GM21515 (cell line): Measurements from ENCODE around the gene BMS1.
"Not testable (repeated sequence)": the region's sequence is repeated elsewhere in the genome, so short reads cannot be mapped to it uniquely, and the experiment has no call there.

Experiments used
- ATAC-seq: cut with Tn5 transposase; IDR thresholded peaks from one replicate; pipeline ENCODE4 v1.9.1; 2021; ENCODE audit not compliant: unreplicated experiment

Gene BMS1, protein sequence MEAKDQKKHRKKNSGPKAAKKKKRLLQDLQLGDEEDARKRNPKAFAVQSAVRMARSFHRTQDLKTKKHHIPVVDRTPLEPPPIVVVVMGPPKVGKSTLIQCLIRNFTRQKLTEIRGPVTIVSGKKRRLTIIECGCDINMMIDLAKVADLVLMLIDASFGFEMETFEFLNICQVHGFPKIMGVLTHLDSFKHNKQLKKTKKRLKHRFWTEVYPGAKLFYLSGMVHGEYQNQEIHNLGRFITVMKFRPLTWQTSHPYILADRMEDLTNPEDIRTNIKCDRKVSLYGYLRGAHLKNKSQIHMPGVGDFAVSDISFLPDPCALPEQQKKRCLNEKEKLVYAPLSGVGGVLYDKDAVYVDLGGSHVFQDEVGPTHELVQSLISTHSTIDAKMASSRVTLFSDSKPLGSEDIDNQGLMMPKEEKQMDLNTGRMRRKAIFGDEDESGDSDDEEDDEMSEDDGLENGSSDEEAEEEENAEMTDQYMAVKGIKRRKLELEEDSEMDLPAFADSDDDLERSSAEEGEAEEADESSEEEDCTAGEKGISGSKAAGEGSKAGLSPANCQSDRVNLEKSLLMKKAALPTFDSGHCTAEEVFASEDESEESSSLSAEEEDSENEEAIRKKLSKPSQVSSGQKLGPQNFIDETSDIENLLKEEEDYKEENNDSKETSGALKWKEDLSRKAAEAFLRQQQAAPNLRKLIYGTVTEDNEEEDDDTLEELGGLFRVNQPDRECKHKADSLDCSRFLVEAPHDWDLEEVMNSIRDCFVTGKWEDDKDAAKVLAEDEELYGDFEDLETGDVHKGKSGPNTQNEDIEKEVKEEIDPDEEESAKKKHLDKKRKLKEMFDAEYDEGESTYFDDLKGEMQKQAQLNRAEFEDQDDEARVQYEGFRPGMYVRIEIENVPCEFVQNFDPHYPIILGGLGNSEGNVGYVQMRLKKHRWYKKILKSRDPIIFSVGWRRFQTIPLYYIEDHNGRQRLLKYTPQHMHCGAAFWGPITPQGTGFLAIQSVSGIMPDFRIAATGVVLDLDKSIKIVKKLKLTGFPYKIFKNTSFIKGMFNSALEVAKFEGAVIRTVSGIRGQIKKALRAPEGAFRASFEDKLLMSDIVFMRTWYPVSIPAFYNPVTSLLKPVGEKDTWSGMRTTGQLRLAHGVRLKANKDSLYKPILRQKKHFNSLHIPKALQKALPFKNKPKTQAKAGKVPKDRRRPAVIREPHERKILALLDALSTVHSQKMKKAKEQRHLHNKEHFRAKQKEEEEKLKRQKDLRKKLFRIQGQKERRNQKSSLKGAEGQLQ

DNA sequence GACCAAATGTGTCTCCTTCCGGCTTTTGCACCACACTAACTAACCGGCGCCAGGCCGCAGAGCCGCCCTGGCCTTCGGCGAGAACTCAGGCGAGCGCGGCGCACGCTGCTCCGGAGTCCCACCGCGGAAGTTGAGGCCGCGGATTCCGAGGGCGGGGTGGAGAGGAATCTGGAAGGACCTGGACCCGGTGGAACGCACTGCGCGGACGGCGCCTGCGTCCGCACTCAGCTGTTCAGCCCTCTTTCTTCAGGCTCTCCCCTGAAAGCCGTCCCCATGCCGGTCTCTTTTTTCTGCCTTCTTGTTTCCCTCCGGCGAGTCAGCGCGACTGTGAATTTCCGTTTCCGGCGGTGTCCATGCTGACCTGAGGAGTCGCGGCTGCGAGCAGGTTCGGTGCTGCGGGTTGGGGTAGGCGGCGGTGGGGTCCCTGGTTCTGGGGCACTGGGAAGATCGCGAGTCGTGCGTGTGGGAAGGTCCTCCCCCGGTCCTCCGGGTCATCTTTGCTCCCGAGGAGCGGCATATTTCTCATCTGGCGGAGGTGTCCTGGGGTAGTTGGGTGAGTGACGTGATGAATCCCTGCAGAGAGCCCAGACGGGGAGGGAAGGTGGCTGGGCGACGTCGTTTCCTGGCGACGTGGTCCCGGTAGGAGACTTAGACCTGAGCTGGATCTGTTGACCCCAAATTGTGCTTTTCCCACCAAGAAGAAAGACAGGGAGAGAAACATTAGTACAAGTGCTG is at the start of gene BMS1:
BMS1 (plus strand) TSS at position 350 of the 735 bp plus-strand sequence. CDS start 1,600 bp downstream, outside the sequence.
- peak; percentile 95 for ATAC-seq

DNA sequence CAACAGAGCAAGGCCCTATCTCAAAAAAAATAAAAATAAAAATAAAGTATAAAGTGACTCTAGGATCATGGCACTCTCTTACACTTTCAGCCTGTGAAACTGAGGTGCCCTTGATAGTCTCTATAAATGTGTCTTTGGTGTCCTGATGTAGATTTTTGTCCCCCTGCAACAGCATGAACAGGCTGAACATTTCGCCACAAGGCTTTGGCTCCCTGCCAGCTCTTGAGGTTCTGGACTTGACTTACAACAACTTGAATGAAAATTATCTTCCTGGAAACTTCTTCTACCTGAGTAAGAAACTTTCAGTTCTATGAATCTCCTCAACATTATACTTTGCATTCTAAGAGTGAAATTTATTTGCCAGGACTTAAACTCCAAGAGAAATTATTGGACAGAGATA is 48.1 kb upstream of the BMS1 start:
- ATAC-seq = no peak

DNA sequence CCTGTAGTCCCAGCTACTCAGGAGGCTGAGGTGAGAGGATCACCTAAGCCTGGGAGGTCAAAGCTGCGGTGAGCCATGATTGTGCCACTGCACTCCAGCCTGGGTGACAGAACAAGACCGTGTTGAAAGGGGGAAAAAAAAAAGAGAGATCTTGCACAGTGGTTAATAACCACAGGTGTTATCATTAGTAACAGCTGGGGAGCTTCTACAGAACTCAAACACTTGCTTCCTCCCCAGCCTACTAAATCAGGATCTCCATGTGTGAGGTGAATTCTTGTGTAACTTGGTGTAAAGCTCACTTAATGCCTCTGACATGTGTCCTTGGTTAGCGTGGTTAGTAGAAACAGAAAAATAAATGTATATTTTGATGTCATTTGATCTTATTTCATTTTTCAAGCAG is 43.9 kb upstream of the BMS1 start:
- ATAC-seq = no peak

DNA sequence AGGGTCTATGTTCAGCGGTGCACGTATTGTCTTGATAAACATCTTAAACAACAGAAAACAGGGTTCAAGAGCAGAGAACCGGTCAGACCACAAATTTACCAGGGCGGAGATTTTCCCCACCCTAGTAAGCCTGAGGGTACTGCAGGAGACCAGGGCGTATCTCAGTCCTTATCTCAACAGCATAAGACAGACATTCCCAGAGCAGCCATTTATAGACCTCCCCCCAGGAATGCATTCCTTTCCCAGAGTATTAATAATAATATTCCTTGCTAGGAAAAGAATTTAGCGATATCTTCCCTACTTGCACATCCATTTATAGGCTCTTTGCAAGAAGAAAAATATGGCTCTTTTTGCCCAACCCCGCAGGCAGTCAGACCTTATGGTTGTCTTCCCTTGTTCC is 41.1 kb upstream of the BMS1 start:
- not testable (repeated sequence) for ATAC-seq

DNA sequence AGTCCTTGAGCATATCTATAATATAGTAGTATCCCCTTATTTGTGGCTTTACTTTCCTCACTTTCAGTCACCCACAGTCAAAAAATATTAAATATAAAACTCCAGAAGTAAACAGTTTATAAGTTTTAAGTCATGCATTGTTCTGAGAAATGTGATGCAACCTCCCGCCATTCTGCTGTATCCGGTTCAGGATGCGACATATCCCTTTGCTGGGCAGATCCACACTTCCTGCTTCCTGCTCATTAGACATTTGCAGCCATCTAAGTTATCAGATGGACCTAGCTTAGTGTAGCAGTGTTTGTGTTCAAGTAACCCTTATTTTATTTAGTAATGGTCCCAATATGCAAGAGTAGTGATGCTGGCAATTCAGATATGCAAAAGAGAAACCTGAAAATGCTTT is 38.9 kb upstream of the BMS1 start:
- no peak for ATAC-seq

DNA sequence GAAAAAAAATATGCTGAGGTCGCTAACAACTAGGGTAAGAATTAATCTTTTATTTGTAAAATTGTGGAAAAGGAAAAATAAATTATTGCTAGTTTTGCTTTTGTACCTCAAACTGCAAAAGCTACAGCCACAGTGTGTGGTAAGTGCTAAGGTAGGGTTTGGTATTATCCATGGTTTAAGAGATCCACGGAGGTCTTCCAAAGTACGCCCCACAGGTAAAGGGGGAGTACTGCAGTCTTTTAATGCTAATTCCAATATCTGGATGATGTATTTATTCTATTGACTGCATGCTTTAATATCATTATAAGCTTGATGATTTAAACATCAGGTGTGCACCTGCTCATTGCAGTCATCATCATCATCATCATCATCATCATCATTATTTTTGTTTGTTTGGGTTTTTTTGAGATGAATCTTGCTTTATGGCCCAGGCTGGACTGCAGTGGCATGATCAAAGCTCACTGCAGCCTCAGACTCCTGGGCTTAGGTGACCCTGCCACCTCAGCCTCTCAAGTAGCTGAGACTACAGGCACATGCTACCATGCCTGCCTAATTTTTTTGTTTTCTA is 38.4 kb upstream of the BMS1 start:
- ATAC-seq = no peak

DNA sequence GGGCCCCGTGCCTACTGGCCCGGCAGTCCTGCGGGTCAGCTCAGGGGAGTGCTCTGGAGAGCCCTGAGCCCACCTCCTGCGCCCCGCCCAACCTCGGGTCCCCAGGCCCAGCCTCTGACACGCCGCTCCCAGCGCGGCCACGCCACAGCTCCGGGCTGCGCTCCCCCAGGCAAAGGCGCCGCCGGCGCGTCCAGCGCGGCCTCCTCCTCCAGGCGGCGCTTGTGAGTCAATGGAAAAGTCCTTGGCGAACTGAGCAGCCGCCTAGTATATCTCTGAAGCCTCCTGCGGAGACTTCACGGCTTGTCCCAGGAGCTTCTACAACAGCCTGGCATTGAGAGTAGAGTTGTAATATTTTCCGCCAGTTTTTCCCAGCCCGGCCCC is 29.5 kb upstream of the BMS1 start:
- no peak for ATAC-seq

DNA sequence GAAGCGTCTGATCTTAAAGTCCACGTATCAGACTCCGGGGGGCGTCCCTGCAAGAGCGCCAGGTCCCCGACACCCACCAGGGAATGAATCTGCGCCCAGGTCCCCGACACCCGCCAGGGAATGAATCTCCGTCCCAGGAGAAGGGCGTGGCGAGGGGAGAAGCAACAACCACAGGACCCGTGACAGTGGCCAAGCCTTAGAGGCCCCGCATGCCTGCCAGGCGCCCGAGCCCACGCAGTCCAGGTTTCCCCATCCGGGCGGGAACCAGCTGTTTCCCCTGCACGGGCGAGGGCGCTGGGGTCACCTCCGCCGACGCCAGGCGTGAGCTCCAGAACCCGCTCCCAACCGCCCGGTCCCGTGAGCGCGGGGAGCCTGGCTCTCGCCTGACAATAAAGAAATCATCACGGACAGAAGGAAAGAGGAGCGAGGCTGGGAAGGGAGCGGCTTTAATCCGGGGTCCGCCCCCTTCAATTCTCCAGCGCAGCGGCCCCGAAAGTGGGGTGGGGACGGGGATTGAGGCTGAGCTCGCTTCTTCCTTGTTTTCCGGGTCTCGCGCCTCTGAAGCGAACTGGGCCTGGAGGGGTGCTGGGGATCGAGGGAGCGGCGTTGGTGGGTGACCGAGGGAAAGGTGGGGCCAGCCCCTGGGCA is 29.0 kb upstream of the BMS1 start:
- ATAC-seq = no peak

DNA sequence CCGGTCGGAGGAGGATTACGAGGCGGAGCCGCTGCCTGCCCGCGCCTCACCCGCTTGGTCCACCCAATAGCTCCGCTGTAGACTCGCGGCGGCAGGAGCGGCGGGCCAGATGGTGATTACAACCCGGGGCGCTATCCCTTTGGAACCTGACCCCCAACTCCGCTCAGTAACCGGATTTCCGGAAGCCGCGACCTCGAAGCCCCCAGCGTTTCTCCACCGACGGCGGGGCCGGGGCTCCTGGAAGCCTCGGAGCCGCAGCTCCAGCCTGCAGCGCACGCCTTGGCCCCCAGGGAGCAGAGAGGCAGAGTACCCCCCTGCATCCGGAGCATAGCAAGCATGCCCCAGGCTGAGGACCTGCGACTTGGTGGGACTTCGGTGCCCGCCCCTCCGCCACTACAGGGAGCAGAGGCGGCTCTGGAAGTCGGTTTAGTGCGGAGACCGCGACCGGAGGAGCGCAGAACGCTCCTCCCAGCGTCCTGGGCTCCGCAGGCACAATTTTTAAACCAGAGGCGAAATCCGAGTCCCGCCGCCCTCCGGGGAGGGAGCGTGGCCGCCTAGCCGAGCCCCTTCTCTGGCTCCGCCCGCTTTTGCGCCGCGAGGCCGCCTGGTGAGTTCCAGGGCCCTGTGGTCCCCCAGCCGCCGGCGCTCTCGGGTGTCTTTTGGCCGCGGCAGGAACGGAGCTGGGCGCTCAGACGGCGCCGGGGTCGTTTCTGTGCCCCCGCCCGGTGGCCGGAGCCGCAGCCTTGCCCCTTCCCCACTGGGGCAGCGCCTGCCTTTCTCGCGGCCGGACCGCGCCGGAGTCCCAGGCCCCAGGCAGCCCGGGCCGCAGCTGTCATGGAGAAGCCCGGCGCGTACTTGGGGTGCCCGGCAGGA is 28.2 kb upstream of the BMS1 start:
- no peak for ATAC-seq

DNA sequence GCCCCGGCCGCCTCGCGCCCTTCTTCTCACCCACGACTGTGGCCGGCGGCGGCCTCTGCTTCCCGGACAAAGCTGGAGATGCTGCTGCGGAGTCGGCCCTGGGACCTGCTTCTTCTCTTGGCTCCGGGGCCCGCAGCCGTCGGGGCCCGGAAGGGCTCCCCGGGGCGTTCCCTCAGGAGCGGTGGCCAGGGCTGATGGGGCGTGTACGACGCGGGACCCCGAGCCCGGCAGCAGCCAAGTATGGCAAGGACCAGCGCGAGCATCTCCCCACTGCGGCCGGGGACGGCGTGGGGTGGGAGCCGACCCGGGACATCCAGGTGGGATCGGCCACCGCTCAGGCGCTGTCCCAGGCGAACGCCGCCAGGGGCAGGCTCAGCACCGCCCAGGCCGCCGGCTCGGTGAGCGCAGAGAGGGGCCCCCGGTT is 27.6 kb upstream of the BMS1 start:
- no peak for ATAC-seq

DNA sequence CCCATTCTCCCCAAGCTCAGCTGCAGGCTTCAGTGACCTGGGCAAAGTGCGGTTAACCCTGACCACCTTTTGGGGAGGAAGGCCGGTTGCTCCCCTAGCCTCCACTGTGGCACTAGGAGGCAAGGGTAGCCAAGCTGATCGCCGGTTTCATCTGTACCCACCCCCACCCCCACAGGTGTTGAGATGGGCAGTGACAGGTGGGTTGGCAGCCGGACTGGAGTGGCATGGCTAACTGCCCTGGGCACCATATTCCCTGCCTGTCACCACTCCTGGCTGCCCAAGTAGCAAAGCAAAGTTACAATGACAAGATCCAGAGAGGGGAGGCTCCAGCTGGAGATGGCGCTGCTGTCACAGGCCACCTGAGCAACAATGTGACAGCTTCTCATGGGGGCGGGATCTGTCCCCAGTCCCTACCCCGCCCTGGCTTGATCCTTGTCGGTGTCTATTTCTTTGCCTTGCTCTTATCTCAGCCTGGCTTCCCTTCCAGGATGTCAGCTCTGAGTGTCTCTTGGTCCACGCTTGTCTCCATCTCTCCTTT is 27.0 kb upstream of the BMS1 start:
- ATAC-seq = no peak

DNA sequence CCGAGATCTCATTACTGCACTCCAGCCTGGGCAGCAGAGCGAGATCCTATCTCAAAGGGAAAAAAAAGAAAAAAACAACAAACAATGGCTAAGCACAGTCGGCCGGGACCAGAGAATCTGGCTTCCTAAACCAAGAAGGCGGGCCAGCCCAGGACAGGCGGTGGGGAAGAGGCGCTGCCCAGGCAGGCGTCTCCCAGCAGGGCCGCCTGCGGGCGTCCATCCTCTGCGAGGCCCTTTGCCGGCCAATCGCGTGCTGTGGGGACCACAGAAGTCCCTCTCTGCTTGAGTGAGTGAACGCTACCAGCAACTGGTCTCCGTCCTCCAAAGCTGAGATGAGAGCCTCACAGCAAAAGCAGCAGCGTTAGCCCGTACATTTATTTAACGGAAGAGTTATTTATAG is 14.7 kb upstream of the BMS1 start:
- ATAC-seq = no peak

DNA sequence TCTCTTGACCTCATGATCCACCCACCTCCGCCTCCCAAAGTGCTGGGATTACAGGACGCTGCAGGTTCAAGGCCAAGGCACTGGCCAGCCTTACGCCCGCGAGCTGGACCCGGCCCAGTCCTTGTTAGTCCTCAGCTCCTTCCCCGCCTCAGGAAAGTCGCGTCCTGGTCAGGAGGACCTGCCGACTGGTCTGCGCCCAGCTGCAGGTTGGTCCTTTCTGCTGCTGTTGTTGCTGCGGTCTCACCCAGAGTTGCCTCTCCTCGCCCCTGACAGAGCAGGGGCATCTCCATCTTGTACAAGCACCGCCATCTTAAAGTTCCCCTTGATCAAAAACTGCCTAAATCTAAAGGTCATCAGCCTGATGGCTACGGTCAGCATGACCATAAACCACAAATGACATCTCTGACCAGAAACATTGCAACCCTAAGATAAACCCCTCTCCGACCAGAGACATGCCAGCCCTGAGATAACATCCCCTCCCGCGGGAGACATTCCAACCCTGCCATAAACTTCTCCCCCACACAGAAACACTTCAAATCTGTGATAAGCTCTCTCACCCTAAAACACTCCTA is 13.9 kb upstream of the BMS1 start:
- ATAC-seq = no peak

DNA sequence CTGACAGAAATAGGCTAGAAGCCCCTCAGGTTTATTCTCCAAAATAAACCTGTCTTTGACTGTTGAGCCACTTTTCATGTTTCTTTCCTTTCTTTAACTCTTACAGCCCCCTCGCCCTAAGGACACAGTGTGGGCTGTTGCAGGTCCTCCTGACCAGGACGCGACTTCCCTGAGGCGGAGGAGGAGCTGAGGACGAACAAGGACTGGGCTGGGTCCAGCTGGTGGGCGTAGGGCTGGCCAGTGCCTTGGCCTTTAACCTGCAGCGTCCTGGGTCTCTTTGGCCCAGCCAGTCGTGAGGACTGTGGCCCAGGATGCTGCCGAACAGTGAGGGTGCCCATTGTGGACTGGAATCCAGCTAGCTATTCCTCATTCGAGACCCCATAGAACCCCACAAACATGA is 13.4 kb upstream of the BMS1 start:
- no peak for ATAC-seq

DNA sequence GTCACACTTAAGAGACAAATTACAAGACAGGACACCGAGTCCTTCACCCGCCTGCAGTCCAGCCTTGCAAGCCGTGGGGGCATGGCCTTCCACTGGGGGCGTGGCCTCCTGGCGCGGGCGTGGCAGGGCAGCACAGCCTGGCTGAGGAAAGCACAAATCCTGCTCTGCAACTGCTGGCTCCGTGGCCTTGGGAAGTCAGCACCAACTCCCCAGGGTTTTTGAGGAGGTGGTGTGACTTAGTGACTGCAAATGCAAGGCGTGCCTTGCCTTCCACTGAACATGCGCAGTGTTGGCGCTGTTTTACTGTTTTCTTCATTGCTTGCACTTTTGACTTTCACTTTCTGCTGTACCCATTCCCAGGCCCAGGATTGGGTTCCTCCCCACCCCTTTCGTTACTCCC is 12.9 kb upstream of the BMS1 start:
- ATAC-seq = no peak

DNA sequence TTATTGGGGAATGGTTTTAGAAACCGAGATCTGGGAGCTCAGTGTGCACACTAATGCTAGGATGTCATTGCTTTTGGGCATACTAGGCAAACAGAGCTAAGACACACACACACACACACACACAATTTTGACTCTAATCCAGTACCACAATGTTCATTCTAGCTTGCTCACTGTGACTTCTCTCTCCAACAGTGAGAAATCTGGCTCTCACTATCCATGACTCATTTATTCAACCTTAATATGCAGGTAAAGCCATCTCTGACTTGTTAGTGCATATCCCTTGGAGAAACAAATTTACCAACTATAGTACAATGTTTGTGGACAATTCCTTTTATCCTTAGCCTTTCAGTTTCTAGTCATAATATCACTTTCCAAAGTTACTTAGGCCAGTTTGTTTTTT is 5.9 kb upstream of the BMS1 start:
- ATAC-seq = no peak

DNA sequence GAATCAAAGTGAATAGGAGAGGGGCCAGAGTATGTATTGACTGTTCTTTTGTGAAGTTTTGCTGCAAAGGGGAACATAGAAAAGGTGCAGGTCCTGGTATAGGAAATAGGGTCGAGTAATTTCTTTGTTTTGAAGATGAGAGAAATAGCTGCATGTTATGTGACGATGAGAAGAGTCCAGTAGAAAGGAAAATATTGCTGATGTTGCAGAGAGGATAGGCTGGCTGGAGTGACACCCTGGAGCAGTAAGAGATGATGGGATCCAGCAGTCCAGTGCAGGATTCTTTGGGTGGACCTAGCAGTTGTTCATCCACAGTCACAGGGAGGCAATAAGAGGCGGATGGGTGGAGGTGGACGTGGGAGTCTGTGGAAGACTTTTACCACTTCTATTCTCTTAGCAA is 2.1 kb upstream of the BMS1 start:
- no peak for ATAC-seq

DNA sequence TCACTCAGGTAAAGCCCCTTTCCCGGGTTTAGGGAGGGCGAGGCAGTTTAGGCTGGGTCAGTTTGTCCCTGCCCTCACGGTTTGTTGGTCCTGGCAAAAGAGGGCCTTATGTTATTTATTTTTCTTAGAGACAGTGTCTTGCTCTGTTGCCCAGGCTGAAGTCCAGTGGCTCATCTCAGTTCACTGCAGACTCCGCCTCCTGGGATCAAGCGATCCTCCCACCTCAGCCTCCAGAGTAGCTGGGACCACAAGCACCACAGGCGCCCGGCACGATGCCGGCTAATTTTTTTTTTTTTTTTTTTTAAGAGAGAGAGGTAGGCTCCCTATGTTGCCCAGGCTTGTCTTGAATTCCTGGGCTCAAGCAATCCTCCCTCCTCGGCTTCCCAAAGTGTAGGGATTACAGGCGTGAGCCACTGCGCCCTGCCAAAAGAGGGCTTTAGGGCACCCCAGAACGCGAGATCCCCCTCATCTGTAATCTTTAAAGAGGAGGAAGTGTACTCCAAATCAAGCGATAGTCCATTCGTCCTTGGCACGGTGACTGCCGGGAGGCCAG is 626 bp upstream of the BMS1 start:
- ATAC-seq = no peak
